HepG2 (cell line): ENCODE results near the gene MTA2. TPM values are rescaled to one million over a fixed set of nuclear protein-coding genes. Genes with fewer than 3 reads are reported as not detected.

Experiments used
- FIP1L1 ChIP-seq: fragments of 200-400 bp; formaldehyde crosslinking; IDR thresholded peaks from 2 replicates; pipeline ENCODE4 v1.6.1; 2018; ENCODE audit warnings: low read depth, mild to moderate bottlenecking, low read length, moderate library complexity, borderline replicate concordance; ENCODE audit not compliant: insufficient read depth
- HHEX ChIP-seq: IDR thresholded peaks from 2 replicates; pipeline ENCODE4 v1.6.1; 2016; ENCODE audit warnings: control low read depth
- HNF1A ChIP-seq, 2 experiments: sonication (generic) in 1 of 2; formaldehyde crosslinking in 1 of 2; IDR thresholded peaks; 2 replicates each; pipeline versions ENCODE4 v1.4.0 to v1.6.1; 2016 to 2020; ENCODE audit warnings: borderline replicate concordance in 1 of 2, low read depth in 1 of 2, mild to moderate bottlenecking in 1 of 2, missing genetic modification reagents in 1 of 2
- MEIS1 ChIP-seq: sonication (generic); formaldehyde crosslinking; IDR thresholded peaks from 2 replicates; pipeline ENCODE4 v1.9.0; 2021; ENCODE audit warnings: mild to moderate bottlenecking, missing genetic modification reagents, moderate library complexity, borderline replicate concordance
- NPAS2 ChIP-seq: sonication (generic); formaldehyde crosslinking; IDR thresholded peaks from 2 replicates; pipeline ENCODE4 v1.8.0; 2022; ENCODE audit warnings: mild to moderate bottlenecking, missing genetic modification reagents, borderline replicate concordance
- ONECUT2 ChIP-seq: sonication (generic); formaldehyde crosslinking; IDR thresholded peaks from 2 replicates; pipeline ENCODE4 v1.4.0; 2020; ENCODE audit warnings: missing genetic modification reagents
- TFAP4 ChIP-seq: sonication (generic); IDR thresholded peaks from 2 replicates; pipeline ENCODE4 v1.6.1; 2016; ENCODE audit warnings: low read depth, borderline replicate concordance
- ZBTB2 ChIP-seq: sonication (generic); formaldehyde crosslinking; IDR thresholded peaks from 2 replicates; pipeline ENCODE4 v1.8.0; 2022; ENCODE audit warnings: low read depth, missing genetic modification reagents
- ZNF138 ChIP-seq: sonication (generic); formaldehyde crosslinking; IDR thresholded peaks from 2 replicates; pipeline ENCODE4 v1.5.0; 2020; ENCODE audit warnings: mild to moderate bottlenecking, low read depth, missing genetic modification reagents
- ZNF142 ChIP-seq: sonication (generic); formaldehyde crosslinking; IDR thresholded peaks from 2 replicates; pipeline ENCODE4 v1.4.0; 2020; ENCODE audit warnings: missing genetic modification reagents
- ZNF3 ChIP-seq: IDR thresholded peaks from 2 replicates; pipeline ENCODE4 v1.7.0; 2017; ENCODE audit warnings: inconsistent platforms
- ZNF569 ChIP-seq: sonication (generic); formaldehyde crosslinking; IDR thresholded peaks from 2 replicates; pipeline ENCODE4 v1.5.0; 2020; ENCODE audit warnings: mild to moderate bottlenecking, missing genetic modification reagents, moderate library complexity, borderline replicate concordance
- ZNF75D ChIP-seq: sonication (generic); formaldehyde crosslinking; IDR thresholded peaks from 2 replicates; pipeline ENCODE4 v1.8.1; 2023; ENCODE audit warnings: missing genetic modification reagents, mild to moderate bottlenecking, borderline replicate concordance
- ZNF788 ChIP-seq: sonication (generic); formaldehyde crosslinking; IDR thresholded peaks from 2 replicates; pipeline ENCODE4 v1.5.0; 2020; ENCODE audit warnings: mild to moderate bottlenecking, missing genetic modification reagents, borderline replicate concordance
- polyA plus RNA-seq, 8 experiments: library from polyadenylated mRNA; depleted of rRNA in 3 of 8; stranded (reverse) in 7 of 8; unstranded in 1 of 8; fragments of >200 nt; fragmentation: Illumina TruSeq in 4 of 8; extraction: Trizol in 4 of 8; gene quantifications; 2 replicates each; pipeline versions ENCODE4 v1.2.1 to v1.2.3, GENCODE V29; 2011 to 2016; ENCODE audit warnings: low read depth in 4 of 8, missing spikeins in 1 of 8, mixed read lengths in 1 of 8; ENCODE audit not compliant: insufficient read depth in 1 of 8
- total RNA-seq, 5 experiments: library from RNA; depleted of rRNA; stranded (reverse); fragments of >200 nt; fragmentation: Illumina TruSeq; extraction: Trizol; gene quantifications; 2 replicates each; pipeline ENCODE4 v1.2.3, GENCODE V29; 2016; ENCODE audit warnings: low read depth in 1 of 5

The MTA2 gene
- total and polyA plus RNA-seq, 2 of the 13 experiments (the other 11 are each of a cell fraction or from before 2014, with no cell fraction given) = 14.0 to 70.0 TPM

- no peak for TF ChIP-seq HNF1A (IDR thresholded peaks at IDR 0.05; ENCODE audit: low read depth)
- TF ChIP-seq HNF1A (CRISPR knock-in tag; IDR thresholded peaks at IDR 0.05; ENCODE audit: borderline replicate concordance) = no peak
- no peak for TF ChIP-seq ONECUT2 (CRISPR knock-in tag)
- TF ChIP-seq ZNF569 = no peak
- no peak for TF ChIP-seq NPAS2 (CRISPR knock-in tag)
- TF ChIP-seq ZNF788 = no peak
- no peak for TF ChIP-seq FIP1L1
- no peak for TF ChIP-seq ZNF138 (CRISPR knock-in tag)
- no peak for TF ChIP-seq MEIS1
- no peak for TF ChIP-seq ZNF142 (CRISPR knock-in tag)
- no peak for TF ChIP-seq ZNF3 (CRISPR knock-in tag)
- no peak for TF ChIP-seq HHEX (CRISPR knock-in tag)
- no peak for TF ChIP-seq ZBTB2
- no peak for TF ChIP-seq ZNF75D (CRISPR knock-in tag)
- TF ChIP-seq TFAP4 = no peak; the same call in 1 of the 2 replicates
These were observed 41.0 kb downstream of the MTA2 start (continued) for GRCh38 chr11:62560566-62561103.
